OCI-LY7 (cell line): ENCODE results near the gene SEZ6L2. TPM values are rescaled to one million over a fixed set of nuclear protein-coding genes. Genes with fewer than 3 reads are reported as not detected.
"Not testable (repeated sequence)": the region's sequence is repeated elsewhere in the genome, so short reads cannot be mapped to it uniquely, and the experiment has no call there.

Experiments used
- BruUV-seq: library from RNA; stranded (reverse); fragments of 400-500 nt; replicated peaks from 2 replicates; lab custom pipeline; 2021; lab: Mats Ljungman, UMichigan
- CTCF ChIA-PET: fragments of 300-600 bp; sonication (Branson Sonifier 250); formaldehyde crosslinking; loops from one replicate; lab custom pipeline; 2022; ENCODE audit warnings: antibody characterized with exemption; ENCODE audit not compliant: unreplicated experiment; lab: Charles Lee
- POLR2A ChIA-PET: fragments of 300-600 bp; sonication (Branson Sonifier 250); formaldehyde crosslinking; loops from one replicate; lab custom pipeline; 2022; ENCODE audit warnings: antibody characterized with exemption; lab: Charles Lee
- DNase-seq: peaks from one replicate; pipeline ENCODE4 v3.0.0-alpha.2; 2015; ENCODE audit warnings: low spot score
- H2AFZ ChIP-seq: fragments of 200-600 bp; sonication (generic), shearing (Covaris generic); 2 replicates; pipeline ENCODE4 v1.6.1; 2014; ENCODE audit warnings: mild to moderate bottlenecking, antibody characterized with exemption, low read length, moderate library complexity
- H3K27ac ChIP-seq: fragments of 200-600 bp; sonication (generic); 2 replicates; pipeline ENCODE4 v1.5.1; 2014; ENCODE audit warnings: mixed run types, low read depth, mild to moderate bottlenecking, moderate library complexity, low read length, inconsistent platforms; ENCODE audit not compliant: poor library complexity, severe bottlenecking
- H3K36me3 ChIP-seq: fragments of 200-600 bp; sonication (generic); 2 replicates; pipeline ENCODE4 v1.6.1; 2014; ENCODE audit warnings: mild to moderate bottlenecking, antibody characterized with exemption, low read length, moderate library complexity, mixed read lengths; ENCODE audit not compliant: insufficient read depth
- H3K4me1 ChIP-seq: fragments of 200-600 bp; sonication (generic); 2 replicates; pipeline ENCODE4 v1.5.1; 2014; ENCODE audit warnings: mild to moderate bottlenecking, low read length; ENCODE audit not compliant: insufficient read depth, poor library complexity, severe bottlenecking
- H3K4me2 ChIP-seq: fragments of 200-600 bp; sonication (generic); 2 replicates; pipeline ENCODE4 v1.6.1; 2014; ENCODE audit warnings: mild to moderate bottlenecking, low read length
- H3K4me3 ChIP-seq: fragments of 200-600 bp; sonication (generic); 2 replicates; pipeline ENCODE4 v1.5.1; 2014; ENCODE audit warnings: mild to moderate bottlenecking, low read depth, low read length; ENCODE audit not compliant: poor library complexity, severe bottlenecking
- H3K79me2 ChIP-seq: fragments of 200-600 bp; sonication (generic); 2 replicates; pipeline ENCODE4 v1.6.1; 2016; ENCODE audit warnings: low read depth, mild to moderate bottlenecking, low read length, moderate library complexity, mixed read lengths; ENCODE audit not compliant: insufficient read depth
- H3K9me2 ChIP-seq: fragments of 200-600 bp; sonication (generic); 2 replicates; pipeline ENCODE4 v1.6.1; 2016; ENCODE audit warnings: mild to moderate bottlenecking, low read length, mixed read lengths; ENCODE audit not compliant: insufficient read depth
- H3K9me3 ChIP-seq: fragments of 200-600 bp; sonication (generic); 2 replicates; pipeline ENCODE4 v1.6.1; 2014; ENCODE audit warnings: mild to moderate bottlenecking, mixed run types, low read length, mixed read lengths
- H4K20me1 ChIP-seq: fragments of 200-600 bp; sonication (generic); 2 replicates; pipeline ENCODE4 v1.6.1; 2014; ENCODE audit warnings: mild to moderate bottlenecking, antibody characterized with exemption, low read length, moderate library complexity, mixed read lengths; ENCODE audit not compliant: insufficient read depth
- EZH2phosphoT487 ChIP-seq: fragments of 200-600 bp; sonication (generic); IDR thresholded peaks from 2 replicates; pipeline ENCODE4 v1.6.1; 2018; ENCODE audit warnings: low read depth, borderline replicate concordance, mild to moderate bottlenecking, mixed run types, antibody characterized with exemption, low read length, moderate library complexity, mixed read lengths
- intact Hi-C: fragments of 100-400 bp; cut with micrococcal nuclease; formaldehyde crosslinking; loops from one replicate; pipeline ENCODE4 v1.10.0; 2022; ENCODE audit not compliant: unreplicated experiment
- total RNA-seq, 2 experiments: library from RNA; depleted of rRNA in 1 of 2; stranded (reverse); fragments of >200 nt in 1 of 2; shearing (Covaris generic) in 1 of 2; gene quantifications; 2 replicates each; pipeline ENCODE4 v1.2.3, GENCODE V29; 2014 to 2022
- TF ChIP-seq, protein P1 (sequence below): fragments of 200-600 bp; sonication (generic); conservative IDR thresholded peaks from 2 replicates; pipeline ENCODE4 v1.5.1; 2014; ENCODE audit warnings: mild to moderate bottlenecking, antibody characterized with exemption, low read length, moderate library complexity, mixed read lengths

SEZ6L2 gene
- total RNA-seq, 2 experiments from 2014 or later = 0.98 to 1.0 TPM

DNA sequence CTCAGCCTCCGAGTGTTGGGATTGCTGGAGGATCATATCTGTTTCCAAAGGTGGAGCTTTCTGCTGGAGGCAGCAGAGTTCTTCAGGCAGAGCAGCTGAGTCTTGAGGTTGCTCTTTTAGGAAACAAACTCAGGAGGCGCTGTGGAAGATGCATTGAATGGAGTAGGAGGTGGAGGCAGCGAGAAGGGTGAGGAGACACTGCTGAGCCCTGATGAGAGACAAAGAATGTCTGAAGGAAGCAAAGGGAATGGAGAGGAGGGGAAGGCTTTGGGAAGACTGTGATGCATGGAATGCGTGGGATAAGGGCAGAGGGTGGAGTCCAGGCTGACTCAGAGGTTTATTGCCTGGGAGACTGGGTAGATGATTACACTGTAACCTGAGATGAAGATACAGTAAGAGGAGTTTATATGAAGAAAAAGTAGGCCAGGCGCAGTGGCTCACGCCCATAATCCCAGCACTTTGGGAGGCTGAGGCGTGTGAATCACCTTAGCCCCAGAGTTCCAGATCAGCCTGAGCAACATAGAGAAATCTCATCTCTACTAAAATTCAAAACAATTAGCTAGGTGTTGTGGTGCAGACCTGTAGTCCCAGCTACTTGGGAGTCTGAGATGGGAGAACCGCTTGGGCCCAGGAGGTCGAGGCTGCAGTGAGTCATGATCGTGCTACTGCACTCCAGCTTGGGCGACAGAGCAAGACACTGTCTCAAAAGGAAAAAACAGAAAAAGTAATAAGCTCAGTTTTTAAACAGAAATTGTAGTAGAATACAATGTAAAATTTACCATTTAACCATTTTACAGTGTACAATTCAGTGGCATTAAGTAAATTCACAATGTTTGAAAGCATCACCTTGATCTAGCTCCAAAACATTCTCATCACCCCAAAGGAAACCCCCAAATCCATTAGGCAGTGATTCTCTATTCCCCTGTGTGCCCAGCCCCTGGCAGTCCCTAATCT lies 44.8 kb upstream of the SEZ6L2 start:
- no peaks in the 10 kb centered on the region for H3K79me2 ChIP-seq
- no peaks in the 10 kb centered on the region for H4K20me1 ChIP-seq
- H3K36me3 ChIP-seq = no peaks in the 10 kb centered on the region
- no peaks in the 10 kb centered on the region for H3K4me1 ChIP-seq
- H3K4me3 ChIP-seq = no peak overlapping the region
- CTCF ChIA-PET = no interaction called here
- DNase-seq = no peak
- no peaks in the 10 kb centered on the region for H3K9me2 ChIP-seq
- H3K9me3 ChIP-seq = peaks cover 6% of the 10 kb centered on the region; the same call in 1 of the 2 replicates
- POLR2A ChIA-PET = interaction anchor here (0.6 to 1.0 kb wide), 5 partner anchors 17 to 869 kb away, joined by 3 to 7 read pairs (median 3); partner anchors contain the start of gene KCTD13
- intact Hi-C loops = no loop called here
- no peak overlapping the region for H3K4me2 ChIP-seq
- H2AFZ ChIP-seq = no peak overlapping the region
- no peak overlapping the region for H3K27ac ChIP-seq
- no TSS peak for BruUV-seq
- no peak for TF ChIP-seq EZH2phosphoT487
- TF ChIP-seq, protein P1, sequence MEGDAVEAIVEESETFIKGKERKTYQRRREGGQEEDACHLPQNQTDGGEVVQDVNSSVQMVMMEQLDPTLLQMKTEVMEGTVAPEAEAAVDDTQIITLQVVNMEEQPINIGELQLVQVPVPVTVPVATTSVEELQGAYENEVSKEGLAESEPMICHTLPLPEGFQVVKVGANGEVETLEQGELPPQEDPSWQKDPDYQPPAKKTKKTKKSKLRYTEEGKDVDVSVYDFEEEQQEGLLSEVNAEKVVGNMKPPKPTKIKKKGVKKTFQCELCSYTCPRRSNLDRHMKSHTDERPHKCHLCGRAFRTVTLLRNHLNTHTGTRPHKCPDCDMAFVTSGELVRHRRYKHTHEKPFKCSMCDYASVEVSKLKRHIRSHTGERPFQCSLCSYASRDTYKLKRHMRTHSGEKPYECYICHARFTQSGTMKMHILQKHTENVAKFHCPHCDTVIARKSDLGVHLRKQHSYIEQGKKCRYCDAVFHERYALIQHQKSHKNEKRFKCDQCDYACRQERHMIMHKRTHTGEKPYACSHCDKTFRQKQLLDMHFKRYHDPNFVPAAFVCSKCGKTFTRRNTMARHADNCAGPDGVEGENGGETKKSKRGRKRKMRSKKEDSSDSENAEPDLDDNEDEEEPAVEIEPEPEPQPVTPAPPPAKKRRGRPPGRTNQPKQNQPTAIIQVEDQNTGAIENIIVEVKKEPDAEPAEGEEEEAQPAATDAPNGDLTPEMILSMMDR = 0 out of 2 replicates have a peak, but pooled peaks have one; percentile 27

DNA sequence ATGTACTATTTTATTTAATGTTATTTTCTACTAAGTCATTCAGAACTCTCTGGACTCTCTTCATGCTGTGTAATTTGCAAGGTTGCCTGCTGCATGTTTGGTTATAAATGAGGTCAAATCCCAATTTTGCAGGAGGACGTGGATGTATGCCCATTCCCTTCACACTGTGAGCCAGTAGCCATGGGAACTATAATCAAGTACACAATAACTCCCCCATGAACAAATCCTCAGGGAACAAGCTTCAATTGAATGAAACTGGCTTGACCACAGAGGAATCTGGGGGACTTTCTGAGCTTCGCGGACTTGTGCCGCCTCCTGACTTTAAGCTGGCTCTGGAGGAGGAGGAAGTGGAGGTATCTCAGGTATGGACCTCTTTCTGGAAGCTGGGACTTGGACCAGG lies 41.3 kb upstream of the SEZ6L2 start:
- Histone ChIP-seq H3K9me2 (no peaks in the 10 kb centered on the region), H4K20me1 (no peaks in the 10 kb centered on the region), H3K4me1 (no peaks in the 10 kb centered on the region), H3K36me3 (no peaks in the 10 kb centered on the region), H3K4me3 (no peak overlapping the region), H2AFZ (no peak overlapping the region), H3K9me3 (peaks cover 6% of the 10 kb centered on the region; the same call in 1 of the 2 replicates), H3K79me2 (no peaks in the 10 kb centered on the region), H3K27ac (no peak overlapping the region), H3K4me2 (no peak overlapping the region)
- CTCF ChIA-PET = no interaction called here
- DNase-seq = no peak
- intact Hi-C loops = no loop called here
- POLR2A ChIA-PET = interaction anchor here (1.1 to 1.3 kb wide), 2 partner anchors 14 to 21 kb away, joined by 3 to 4 read pairs; partner anchors contain the start of gene TMEM219
- TF ChIP-seq, protein P1 = no peak
- TF ChIP-seq EZH2phosphoT487 = no peak
- BruUV-seq = no TSS peak

DNA sequence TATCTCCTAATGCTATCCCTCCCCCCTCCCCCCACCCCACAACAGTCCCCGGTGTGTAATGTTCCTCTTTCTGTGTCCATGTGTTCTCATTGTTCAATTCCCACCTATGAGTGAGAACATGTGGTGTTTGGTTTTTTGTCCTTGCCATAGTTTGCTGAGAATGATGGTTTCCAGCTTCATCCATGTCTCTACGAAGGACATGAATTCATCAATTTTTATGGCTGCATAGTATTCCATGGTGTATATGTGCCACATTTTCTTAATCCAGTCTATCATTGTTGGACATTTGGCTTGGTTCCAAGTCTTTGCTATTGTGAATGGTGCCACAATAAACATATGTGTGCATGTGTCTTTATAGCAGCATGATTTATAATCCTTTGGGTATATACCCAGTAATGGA lies 32.4 kb upstream of the SEZ6L2 start:
- H3K79me2 ChIP-seq, H3K27ac ChIP-seq, H3K4me3 ChIP-seq, H4K20me1 ChIP-seq, POLR2A ChIA-PET, H3K4me1 ChIP-seq, H3K9me2 ChIP-seq, CTCF ChIA-PET, H3K9me3 ChIP-seq, H3K4me2 ChIP-seq, H2AFZ ChIP-seq, DNase-seq, BruUV-seq, H3K36me3 ChIP-seq, intact Hi-C loops: not testable (repeated sequence)
